Measurements from ENCODE around the gene GADD45B.

GADD45B gene

GRCh38 chr19:2475702-2476450, at the start of gene GADD45B:
Gene GADD45B (plus strand): TSS chr19:2476127. CDS start chr19:2476359, 232 bp downstream.
- DNase-seq (ENCODE audit: low read depth), result peak; percentile 93
- H3K4me3 ChIP-seq (ENCODE audit: low read depth, low read length), result peak within 1 kb of the TSS; percentile 97

GRCh38 chr19:2426611-2427428, 49.1 kb upstream of the GADD45B start:
- DNase-seq (ENCODE audit: low read depth), result no peak
- H3K4me3 ChIP-seq (ENCODE audit: low read depth, low read length), result peak overlapping the region; percentile 96

GRCh38 chr19:2427429-2428320, 48.3 kb upstream of the GADD45B start, which contains the start of gene TIMM13:
Gene TIMM13 (minus strand): TSS chr19:2427586. CDS start chr19:2427533, 53 bp downstream.
- peak; percentile 84 for DNase-seq (ENCODE audit: low read depth)
- peak within 1 kb of the TSS; percentile 96 for H3K4me3 ChIP-seq (ENCODE audit: low read depth, low read length)

- no peak for DNase-seq (ENCODE audit: low read depth)
- H3K4me3 ChIP-seq (ENCODE audit: low read depth, low read length), result peak overlapping the region; percentile 96
Observed at GRCh38 chr19:2428321-2428690, 47.6 kb upstream of the GADD45B start.

GRCh38 chr19:2428756-2429711, 46.9 kb upstream of the GADD45B start:
- DNase-seq (ENCODE audit: low read depth), result no peak
- no peak overlapping the region for H3K4me3 ChIP-seq (ENCODE audit: low read depth, low read length)

- H3K4me3 ChIP-seq (ENCODE audit: low read depth, low read length), result no peak overlapping the region
- DNase-seq (ENCODE audit: low read depth), result no peak
Observed at GRCh38 chr19:2429917-2430535, 45.9 kb upstream of the GADD45B start.

GRCh38 chr19:2431318-2432055, 44.4 kb upstream of the GADD45B start:
- DNase-seq (ENCODE audit: low read depth), result no peak

GRCh38 chr19:2432131-2432848, 43.6 kb upstream of the GADD45B start:
- no peak for DNase-seq (ENCODE audit: low read depth)
- H3K4me3 ChIP-seq (ENCODE audit: low read depth, low read length), result no peak overlapping the region

More at GRCh38 chr19:2431318-2432055, 44.4 kb upstream of the GADD45B start:
- no peak overlapping the region for H3K4me3 ChIP-seq (ENCODE audit: low read depth, low read length)

GRCh38 chr19:2433854-2434253, 42.1 kb upstream of the GADD45B start:
- no peak for DNase-seq (ENCODE audit: low read depth)

GRCh38 chr19:2434267-2434666, 41.7 kb upstream of the GADD45B start:
- no peak for DNase-seq (ENCODE audit: low read depth)
- H3K4me3 ChIP-seq (ENCODE audit: low read depth, low read length), result no peak overlapping the region

More at GRCh38 chr19:2433854-2434253, 42.1 kb upstream of the GADD45B start:
- H3K4me3 ChIP-seq (ENCODE audit: low read depth, low read length), result no peak overlapping the region

GRCh38 chr19:2434721-2435265, 41.1 kb upstream of the GADD45B start:
- no peak overlapping the region for H3K4me3 ChIP-seq (ENCODE audit: low read depth, low read length)
- no peak for DNase-seq (ENCODE audit: low read depth)

- no peak overlapping the region for H3K4me3 ChIP-seq (ENCODE audit: low read depth, low read length)
- no peak for DNase-seq (ENCODE audit: low read depth)
Observed at GRCh38 chr19:2436384-2436783, 39.5 kb upstream of the GADD45B start.

- no peak for DNase-seq (ENCODE audit: low read depth)
- H3K4me3 ChIP-seq (ENCODE audit: low read depth, low read length), result no peak overlapping the region
Observed at GRCh38 chr19:2436926-2437325, 39.0 kb upstream of the GADD45B start.

GRCh38 chr19:2438178-2438577, 37.7 kb upstream of the GADD45B start:
- DNase-seq (ENCODE audit: low read depth), result no peak
- no peak overlapping the region for H3K4me3 ChIP-seq (ENCODE audit: low read depth, low read length)

- no peak overlapping the region for H3K4me3 ChIP-seq (ENCODE audit: low read depth, low read length)
- no peak for DNase-seq (ENCODE audit: low read depth)
Observed at GRCh38 chr19:2440515-2440914, 35.4 kb upstream of the GADD45B start.

GRCh38 chr19:2441096-2441752, 34.7 kb upstream of the GADD45B start:
- H3K4me3 ChIP-seq (ENCODE audit: low read depth, low read length), result no peak overlapping the region
- no peak for DNase-seq (ENCODE audit: low read depth)

All from skeletal muscle cell (primary cell).